Measurements from ENCODE around the gene KIZ.

- TF ChIP-seq, protein P1, sequence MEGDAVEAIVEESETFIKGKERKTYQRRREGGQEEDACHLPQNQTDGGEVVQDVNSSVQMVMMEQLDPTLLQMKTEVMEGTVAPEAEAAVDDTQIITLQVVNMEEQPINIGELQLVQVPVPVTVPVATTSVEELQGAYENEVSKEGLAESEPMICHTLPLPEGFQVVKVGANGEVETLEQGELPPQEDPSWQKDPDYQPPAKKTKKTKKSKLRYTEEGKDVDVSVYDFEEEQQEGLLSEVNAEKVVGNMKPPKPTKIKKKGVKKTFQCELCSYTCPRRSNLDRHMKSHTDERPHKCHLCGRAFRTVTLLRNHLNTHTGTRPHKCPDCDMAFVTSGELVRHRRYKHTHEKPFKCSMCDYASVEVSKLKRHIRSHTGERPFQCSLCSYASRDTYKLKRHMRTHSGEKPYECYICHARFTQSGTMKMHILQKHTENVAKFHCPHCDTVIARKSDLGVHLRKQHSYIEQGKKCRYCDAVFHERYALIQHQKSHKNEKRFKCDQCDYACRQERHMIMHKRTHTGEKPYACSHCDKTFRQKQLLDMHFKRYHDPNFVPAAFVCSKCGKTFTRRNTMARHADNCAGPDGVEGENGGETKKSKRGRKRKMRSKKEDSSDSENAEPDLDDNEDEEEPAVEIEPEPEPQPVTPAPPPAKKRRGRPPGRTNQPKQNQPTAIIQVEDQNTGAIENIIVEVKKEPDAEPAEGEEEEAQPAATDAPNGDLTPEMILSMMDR (conservative IDR thresholded peaks at IDR 0.05; ENCODE audit: low read depth, low read length): no peak
- TF ChIP-seq EZH2 (IDR thresholded peaks at IDR 0.05; ENCODE audit: borderline replicate concordance, low read depth, low read length, poor library complexity, severe bottlenecking): no peak
Observed at GRCh38 chr20:21114584-21114983, 11.3 kb upstream of the KIZ start.

Measured in A673 (cell line).